H1 (cell line): ENCODE results near the gene TDRD5. TPM values are rescaled to one million over a fixed set of nuclear protein-coding genes. Genes with fewer than 3 reads are reported as not detected.
A peak's percentile ranks its signal among the peaks of the same experiment; 100 is the strongest.

ENCODE experiments used
- CTCF ChIA-PET: fragments of 300-600 bp; sonication (Branson Sonifier 250); formaldehyde crosslinking; loops from one replicate; lab custom pipeline; 2021; ENCODE audit not compliant: partially characterized antibody; lab: Charles Lee
- POLR2A ChIA-PET: fragments of 300-600 bp; sonication (Branson Sonifier 250); formaldehyde crosslinking; loops from one replicate; lab custom pipeline; 2021; ENCODE audit warnings: inconsistent platforms; ENCODE audit not compliant: partially characterized antibody; lab: Charles Lee
- DNase-seq, 2 experiments: peaks; one replicate each; pipeline versions ENCODE4 v3.0.0 to v3.0.0-alpha.2; 2010 to 2022; ENCODE audit warnings: low spot score in 2 of 2, low read depth in 1 of 2, mixed read lengths in 1 of 2
- FAIRE-seq: peaks from 2 replicates; lab custom pipeline; 2011; peaks lifted over from hg19 to GRCh38; lab: Jason Lieb, UNC
- H2AFZ ChIP-seq: 2 replicates; pipeline ENCODE4 v1.8.1; 2012; ENCODE audit warnings: low read length, inconsistent platforms
- H2AK5ac ChIP-seq: 2 replicates; pipeline ENCODE4 v1.6.1; 2013; ENCODE audit warnings: low read depth, low read length
- H2BK120ac ChIP-seq: replicated peaks from 2 replicates; pipeline ENCODE3; 2013; ENCODE audit warnings: low read depth, low read length, inconsistent platforms
- H2BK12ac ChIP-seq: 2 replicates; pipeline ENCODE4 v1.6.1; 2013; ENCODE audit warnings: low read depth, low read length
- H2BK15ac ChIP-seq: 2 replicates; pipeline ENCODE4 v1.6.1; 2013; ENCODE audit warnings: low read length
- H2BK20ac ChIP-seq: 2 replicates; pipeline ENCODE4 v1.6.1; 2013; ENCODE audit warnings: low read length
- H2BK5ac ChIP-seq: 2 replicates; pipeline ENCODE4 v1.6.1; 2013; ENCODE audit warnings: low read depth, low read length
- H3K14ac ChIP-seq: 2 replicates; pipeline ENCODE4 v1.6.1; 2013; ENCODE audit warnings: inconsistent platforms; ENCODE audit not compliant: insufficient read length
- H3K18ac ChIP-seq: 2 replicates; pipeline ENCODE4 v1.6.1; 2013; ENCODE audit warnings: low read length; ENCODE audit errors: extremely low read depth
- H3K23ac ChIP-seq: 2 replicates; pipeline ENCODE4 v1.6.1; 2013; ENCODE audit warnings: inconsistent platforms; ENCODE audit not compliant: insufficient read length
- H3K23me2 ChIP-seq: 2 replicates; pipeline ENCODE4 v1.6.1; 2013; ENCODE audit warnings: low read depth, low read length
- H3K27ac ChIP-seq: 2 replicates; pipeline ENCODE4 v1.6.1; 2011; ENCODE audit warnings: low read depth, low read length, inconsistent platforms
- H3K27me3 ChIP-seq, 4 experiments: replicated peaks in 1 of 4; 1 replicate in 1 of 4; 2 replicates in 3 of 4; pipeline versions ENCODE4 v1.6.1 to v1.8.1; 2011 to 2013; ENCODE audit warnings: low read length in 3 of 4, mild to moderate bottlenecking in 3 of 4, inconsistent platforms in 2 of 4, mixed read lengths in 2 of 4, moderate library complexity in 1 of 4; ENCODE audit not compliant: control insufficient read depth in 3 of 4, insufficient read depth in 3 of 4; ENCODE audit errors: extremely low read depth in 1 of 4
- H3K36me3 ChIP-seq, 4 experiments: 2 replicates each; pipeline versions ENCODE4 v1.6.1 to v1.8.1; 2011 to 2013; ENCODE audit warnings: mild to moderate bottlenecking in 4 of 4, low read length in 3 of 4, moderate library complexity in 2 of 4, control low read depth in 1 of 4, inconsistent platforms in 1 of 4; ENCODE audit not compliant: insufficient read depth in 4 of 4, control insufficient read depth in 2 of 4
- H3K4ac ChIP-seq: replicated peaks from 2 replicates; pipeline ENCODE3; 2013; ENCODE audit warnings: low read length, low read depth, mixed read lengths, inconsistent platforms; ENCODE audit not compliant: insufficient read length
- H3K4me1 ChIP-seq, 4 experiments: replicated peaks in 1 of 4; 1 replicate in 1 of 4; 2 replicates in 3 of 4; pipeline versions ENCODE4 v1.6.1 to v1.8.1; 2011 to 2013; ENCODE audit warnings: low read length in 3 of 4, inconsistent platforms in 2 of 4, mixed read lengths in 1 of 4; ENCODE audit not compliant: insufficient read depth in 4 of 4, control insufficient read depth in 3 of 4
- H3K4me2 ChIP-seq, 2 experiments: 2 replicates each; pipeline versions ENCODE4 v1.6.1 to v1.8.1; 2011 to 2013; ENCODE audit warnings: low read depth in 2 of 2, low read length in 2 of 2, control low read depth in 1 of 2, inconsistent platforms in 1 of 2, mild to moderate bottlenecking in 1 of 2; ENCODE audit not compliant: insufficient read depth in 1 of 2
- H3K4me3 ChIP-seq, 4 experiments: fragments of 200-600, 300-600 bp in 1 of 4; sonication (generic), shearing (Covaris generic), sonication (Bioruptor Twin) in 1 of 4; 2 replicates each; pipeline versions ENCODE4 v1.5.1 to v1.8.1; 2011 to 2016; ENCODE audit warnings: low read length in 4 of 4, low read depth in 3 of 4, control low read depth in 2 of 4, inconsistent platforms in 2 of 4, mild to moderate bottlenecking in 2 of 4, mixed read lengths in 1 of 4, moderate library complexity in 1 of 4; ENCODE audit not compliant: insufficient read depth in 2 of 4; ENCODE audit errors: extremely low read depth in 1 of 4
- H3K56ac ChIP-seq: replicated peaks from 2 replicates; pipeline ENCODE3; 2013; ENCODE audit warnings: low read depth, mild to moderate bottlenecking, mixed read lengths, low read length, inconsistent platforms; ENCODE audit not compliant: insufficient read length
- H3K79me1 ChIP-seq: 2 replicates; pipeline ENCODE4 v1.6.1; 2013; ENCODE audit warnings: low read depth, low read length, control low read depth
- H3K79me2 ChIP-seq, 2 experiments: 2 replicates each; pipeline versions ENCODE4 v1.6.1 to v1.8.1; 2012 to 2013; ENCODE audit warnings: low read length in 2 of 2, mild to moderate bottlenecking in 2 of 2, inconsistent platforms in 1 of 2; ENCODE audit not compliant: insufficient read depth in 2 of 2, control insufficient read depth in 1 of 2
- H3K9ac ChIP-seq, 4 experiments: replicated peaks in 1 of 4; 1 replicate in 1 of 4; 2 replicates in 3 of 4; pipeline versions ENCODE4 v1.6.1 to v1.8.1; 2011 to 2013; ENCODE audit warnings: low read depth in 3 of 4, low read length in 3 of 4, control low read depth in 2 of 4, mild to moderate bottlenecking in 2 of 4, moderate library complexity in 2 of 4, inconsistent platforms in 1 of 4; ENCODE audit errors: extremely low read depth in 1 of 4
- H3K9me3 ChIP-seq, 2 experiments: 2 replicates each; pipeline versions ENCODE4 v1.6.1 to v1.8.1; 2012 to 2013; ENCODE audit warnings: mild to moderate bottlenecking in 2 of 2, moderate library complexity in 2 of 2, control low read depth in 1 of 2, inconsistent platforms in 1 of 2, low read depth in 1 of 2, low read length in 1 of 2, mixed read lengths in 1 of 2; ENCODE audit not compliant: insufficient read depth in 2 of 2
- H4K20me1 ChIP-seq, 2 experiments: replicated peaks in 1 of 2; 2 replicates each; pipeline versions ENCODE3 to v1.8.1; 2011 to 2013; ENCODE audit warnings: inconsistent platforms in 2 of 2, low read length in 2 of 2, mild to moderate bottlenecking in 1 of 2; ENCODE audit not compliant: insufficient read depth in 2 of 2, control insufficient read depth in 1 of 2
- H4K5ac ChIP-seq: 2 replicates; pipeline ENCODE4 v1.6.1; 2013; ENCODE audit warnings: low read length, low read depth, mixed read lengths, inconsistent platforms; ENCODE audit not compliant: insufficient read length
- H4K8ac ChIP-seq: 2 replicates; pipeline ENCODE4 v1.8.0; 2013; ENCODE audit warnings: mild to moderate bottlenecking, moderate library complexity, low read length, inconsistent platforms; ENCODE audit not compliant: insufficient read depth; ENCODE audit errors: extremely low read depth
- H4K91ac ChIP-seq: replicated peaks from 2 replicates; pipeline ENCODE3; 2013; ENCODE audit warnings: low read length, mixed read lengths, inconsistent platforms; ENCODE audit not compliant: insufficient read length
- ATF2 ChIP-seq: IDR thresholded peaks from 2 replicates; pipeline ENCODE4 v1.6.1; 2012; ENCODE audit warnings: low read length, inconsistent platforms
- BRCA1 ChIP-seq: IDR thresholded peaks from 2 replicates; pipeline ENCODE4 v1.6.1; 2012; ENCODE audit warnings: low read depth, low read length, improper control_type of control experiment
- KDM4A ChIP-seq: IDR thresholded peaks from one replicate; pipeline ENCODE4 v1.7.1; 2012; ENCODE audit warnings: low read depth, mild to moderate bottlenecking, moderate library complexity, low read length, inconsistent platforms; ENCODE audit not compliant: severe bottlenecking
- RBBP5 ChIP-seq: IDR thresholded peaks from 2 replicates; pipeline ENCODE4 v1.7.1; 2012; ENCODE audit warnings: low read depth, mild to moderate bottlenecking, inconsistent platforms, low read length, moderate library complexity, borderline replicate concordance
- RNF2 ChIP-seq: fragments of 200-900, 300-1000 bp; sonication (generic); IDR thresholded peaks from 2 replicates; pipeline ENCODE4 v1.7.1; 2016; ENCODE audit warnings: borderline replicate concordance, low read depth, mild to moderate bottlenecking, antibody characterized with exemption, low read length; ENCODE audit not compliant: poor library complexity, severe bottlenecking; ENCODE audit errors: missing control alignments
- SP4 ChIP-seq: IDR thresholded peaks from 2 replicates; pipeline ENCODE4 v1.6.1; 2012; ENCODE audit warnings: low read length, inconsistent platforms
- SRF ChIP-seq: IDR thresholded peaks from 2 replicates; pipeline ENCODE4 v1.6.1; 2011; ENCODE audit warnings: mild to moderate bottlenecking, low read depth, low read length, moderate library complexity
- WGBS, 2 experiments: shearing (Covaris generic) in 1 of 2; methylation state at CpG; one replicate each; pipeline versions ENCODE4 v1.1.6 to v1.1.7; 2013 to 2015; ENCODE audit warnings: low lambda C conversion rate in 2 of 2, mixed read lengths in 2 of 2, inconsistent platforms in 1 of 2, low coverage in 1 of 2, missing lambda C conversion rate in 1 of 2; ENCODE audit not compliant: insufficient replicate concordance in 2 of 2, insufficient coverage in 1 of 2, insufficient read length in 1 of 2; ENCODE audit errors: extremely low coverage in 1 of 2, missing lambda C conversion rate in 1 of 2; 5-methylcytosine and 5-hydroxymethylcytosine counted together
- polyA plus RNA-seq, 7 experiments: library from polyadenylated mRNA; depleted of rRNA in 3 of 7; stranded (reverse) in 5 of 7; unstranded in 2 of 7; fragments of >200 nt in 5 of 7; fragments of 200-250 nt in 2 of 7; gene quantifications; 1 replicate in 5 of 7; 2 replicates in 1 of 7; 4 replicates in 1 of 7; pipeline versions ENCODE4 v1.2.1 to v1.2.3, GENCODE V29; 2011 to 2013; ENCODE audit warnings: missing spikeins in 2 of 7, mixed read lengths in 2 of 7
- total RNA-seq: library from RNA; stranded (reverse); fragmentation: NEBNext Ultra II Directional; extraction: Animal tissue kit (Norgen Biotek cat#: 25700); gene quantifications from 2 replicates; pipeline ENCODE4 v1.2.1, GENCODE V29; 2021

Gene TDRD5
- total and polyA plus RNA-seq, 2 of the 8 experiments (the other 6 are each of a cell fraction or from before 2014, with no cell fraction given) = 0.53 to 1.4 TPM

- H3K27me3 ChIP-seq = peaks cover 19 to 35% (median 32%) of the 10 kb centered on the region in 4 experiments
- CTCF ChIA-PET = interaction anchor here (0.5 to 2.7 kb wide), 9 partner anchors 9 to 258 kb away, joined by 3 to 10 read pairs (median 3); partner anchors contain the start of gene TDRD5
- no peak for TF ChIP-seq SP4
- TF ChIP-seq KDM4A = peak; percentile 91
- no peak for TF ChIP-seq SRF
- TF ChIP-seq RBBP5 = 0 out of 2 replicates have a peak, but pooled peaks have one; percentile 29
- TF ChIP-seq BRCA1 = no peak
- no peak for TF ChIP-seq ATF2
- TF ChIP-seq RNF2 = peak; percentile 30
Observed at GRCh38 chr1:179575497-179576314, 15.9 kb upstream of the TDRD5 start, which contains the start of gene NPHS2. Gene NPHS2 (minus strand): TSS chr1:179575948. CDS start chr1:179575864, 84 bp downstream.

More at GRCh38 chr1:179575497-179576314, 15.9 kb upstream of the TDRD5 start, which contains the start of gene NPHS2:
- Histone ChIP-seq H2AK5ac (no peak within 1 kb of the TSS), H2BK15ac (no peak within 1 kb of the TSS), H2BK20ac (0 out of 2 replicates have a peak within 1 kb of the TSS, but pooled peaks have one; percentile 32), H4K5ac (no peak within 1 kb of the TSS), H3K9ac (0 out of 7 replicates have a peak within 1 kb of the TSS, but pooled peaks of 1 of the 4 experiments have one; percentile 7), H4K8ac (no peak within 1 kb of the TSS), H3K36me3 (no peaks in the 10 kb centered on the region), H4K91ac (no peak within 1 kb of the TSS), H2BK5ac (no peak within 1 kb of the TSS), H3K79me1 (no peaks in the 10 kb centered on the region), H3K79me2 (no peaks in the 10 kb centered on the region), H3K9me3 (no peaks in the 10 kb centered on the region; a peak in 1 of 4 replicates), H3K4me3 (peak within 1 kb of the TSS; percentile 39 to 65 (median 44)), H3K56ac (no peak within 1 kb of the TSS), H3K23ac (no peak within 1 kb of the TSS), H3K23me2 (peaks cover 7% of the 10 kb centered on the region; the same call in 1 of the 2 replicates), H2BK12ac (no peak within 1 kb of the TSS), H3K14ac (no peak within 1 kb of the TSS), H3K4ac (no peak within 1 kb of the TSS), H3K4me1 (no peaks in the 10 kb centered on the region; a peak in 1 of 7 replicates), H3K4me2 (peak within 1 kb of the TSS; percentile 67 to 74), H3K27ac (no peak within 1 kb of the TSS), H2BK120ac (no peak within 1 kb of the TSS), H3K18ac (no peak within 1 kb of the TSS; the same call in none of the 2 replicates), H2AFZ (0 out of 2 replicates have a peak within 1 kb of the TSS, but pooled peaks have one; percentile 51), H4K20me1 (no peaks in the 10 kb centered on the region)
- FAIRE-seq = no peak
- peak in 1 of 2 experiments; percentile 74 for DNase-seq
- 6% methylated on average over 52 of the region's 77 CpGs; no CpG with 5 or more reads in 1 of the 2 experiments for WGBS, 2 experiments
- POLR2A ChIA-PET = interaction anchor here (1.4 kb wide), 1 partner anchor 9 kb away, joined by 4 read pairs; no protein-coding TSS in a partner anchor
